GM19395 (cell line): Measurements from ENCODE around the gene XPNPEP1.

Experiments
- ATAC-seq: cut with Tn5 transposase; IDR thresholded peaks from one replicate; pipeline ENCODE4 v1.9.1; 2021; ENCODE audit warnings: mild to moderate bottlenecking, moderate library complexity; ENCODE audit not compliant: unreplicated experiment

Gene XPNPEP1

DNA sequence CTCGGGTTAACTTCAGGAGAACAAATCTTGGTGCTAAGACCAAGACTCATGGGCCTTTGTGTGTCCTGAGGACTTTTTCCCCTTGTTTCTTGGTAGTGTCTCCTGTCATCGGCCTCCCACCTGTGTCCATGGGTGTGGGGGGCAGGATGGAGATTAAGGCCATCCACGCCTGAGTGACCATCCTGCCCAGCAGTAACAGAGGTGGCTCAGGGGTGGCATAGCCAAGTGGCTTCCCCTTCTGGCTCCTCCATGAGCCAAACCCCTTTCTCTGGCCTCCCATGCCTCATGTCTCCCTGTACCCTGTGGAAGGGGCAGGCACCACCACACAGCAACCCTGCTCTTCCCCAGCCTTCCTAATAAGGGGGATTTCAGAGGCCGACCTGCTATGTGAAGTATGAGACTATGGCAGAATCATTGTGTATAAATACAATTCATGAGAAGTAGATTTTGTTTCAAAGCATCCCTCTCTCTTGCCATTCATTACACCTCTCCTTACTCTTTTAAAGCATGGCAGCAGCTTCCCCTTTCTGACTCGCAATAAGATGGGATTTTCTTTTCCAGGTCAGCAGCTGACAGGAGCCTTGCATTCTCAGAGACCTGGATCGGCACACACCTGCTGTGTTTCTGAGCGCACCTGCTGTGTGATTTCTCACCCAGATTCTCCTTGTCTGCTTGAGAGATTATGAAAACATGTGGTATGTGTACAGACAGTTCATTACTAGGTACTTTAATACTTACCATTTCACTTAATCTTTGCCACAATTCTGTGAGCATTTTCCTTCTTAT is 102.5 kb downstream of the XPNPEP1 start:
- no peak for ATAC-seq

DNA sequence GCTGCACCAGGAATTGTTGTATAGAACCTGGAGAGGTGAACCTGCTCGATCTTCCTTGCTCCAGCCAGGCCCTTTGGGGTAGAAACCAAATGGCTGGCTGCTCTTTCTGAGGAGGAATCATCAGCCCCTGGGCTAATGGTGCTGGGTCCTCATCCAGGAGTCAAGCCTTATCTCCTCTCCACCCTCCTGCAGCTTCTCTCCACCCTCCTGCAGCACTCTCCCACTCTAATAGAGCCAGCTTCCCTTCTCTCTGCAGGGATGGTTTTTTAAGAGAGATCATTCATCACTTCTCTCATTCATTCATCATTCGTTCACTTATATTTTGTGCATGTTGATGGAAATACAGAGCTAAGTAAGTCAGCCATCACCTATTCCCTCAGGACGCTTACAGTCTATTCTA is 103.5 kb downstream of the XPNPEP1 start:
- no peak for ATAC-seq
